ENCODE results near the gene GAL3ST2.

DNA sequence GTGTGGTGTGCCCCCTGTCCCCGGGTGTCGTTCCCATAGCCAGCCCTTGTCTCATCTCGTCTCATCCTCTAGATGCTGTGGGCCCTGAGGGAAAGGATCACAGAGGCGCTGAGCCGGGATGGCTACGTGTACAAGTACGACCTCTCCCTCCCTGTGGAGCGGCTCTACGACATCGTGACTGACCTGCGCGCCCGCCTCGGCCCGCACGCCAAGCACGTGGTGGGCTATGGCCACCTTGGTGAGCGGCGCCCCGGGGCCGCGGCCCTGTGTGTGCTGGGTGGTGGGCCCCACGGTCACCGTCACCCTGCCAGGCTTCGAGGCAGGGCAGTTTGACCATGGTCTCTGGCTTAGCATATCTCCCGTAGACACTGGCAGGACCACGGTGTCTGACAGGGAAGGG lies 20.8 kb upstream of the GAL3ST2 start:
- TF ChIP-seq, protein P1, sequence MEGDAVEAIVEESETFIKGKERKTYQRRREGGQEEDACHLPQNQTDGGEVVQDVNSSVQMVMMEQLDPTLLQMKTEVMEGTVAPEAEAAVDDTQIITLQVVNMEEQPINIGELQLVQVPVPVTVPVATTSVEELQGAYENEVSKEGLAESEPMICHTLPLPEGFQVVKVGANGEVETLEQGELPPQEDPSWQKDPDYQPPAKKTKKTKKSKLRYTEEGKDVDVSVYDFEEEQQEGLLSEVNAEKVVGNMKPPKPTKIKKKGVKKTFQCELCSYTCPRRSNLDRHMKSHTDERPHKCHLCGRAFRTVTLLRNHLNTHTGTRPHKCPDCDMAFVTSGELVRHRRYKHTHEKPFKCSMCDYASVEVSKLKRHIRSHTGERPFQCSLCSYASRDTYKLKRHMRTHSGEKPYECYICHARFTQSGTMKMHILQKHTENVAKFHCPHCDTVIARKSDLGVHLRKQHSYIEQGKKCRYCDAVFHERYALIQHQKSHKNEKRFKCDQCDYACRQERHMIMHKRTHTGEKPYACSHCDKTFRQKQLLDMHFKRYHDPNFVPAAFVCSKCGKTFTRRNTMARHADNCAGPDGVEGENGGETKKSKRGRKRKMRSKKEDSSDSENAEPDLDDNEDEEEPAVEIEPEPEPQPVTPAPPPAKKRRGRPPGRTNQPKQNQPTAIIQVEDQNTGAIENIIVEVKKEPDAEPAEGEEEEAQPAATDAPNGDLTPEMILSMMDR (IDR thresholded peaks at IDR 0.05) = no peak
- no peak for TF ChIP-seq POLR2A (IDR thresholded peaks at IDR 0.05)
